Sciatic nerve (tissue), 2 donors: ENCODE data around the gene UNC80. TPM values are rescaled to one million over a fixed set of nuclear protein-coding genes. Genes with fewer than 3 reads are reported as not detected.

ENCODE experiments used
- ATAC-seq: fragments of 200-7000 bp; cut with Tn5 transposase; one replicate; pipeline ENCODE4 v1.9.1; 2020; ENCODE audit warnings: mild to moderate bottlenecking, moderate library complexity
- DNase-seq: peaks from one replicate; pipeline ENCODE4 v3.0.0-alpha.2; 2020; ENCODE audit warnings: low spot score
- intact Hi-C: fragments of 100-400 bp; cut with DNase I; formaldehyde crosslinking; loops from one replicate; pipeline ENCODE4 v1.14.2; 2022
- total RNA-seq: library from RNA; stranded (reverse); fragmentation: NEBNext Ultra II Directional; extraction: Animal tissue kit (Norgen Biotek cat#: 25700); gene quantifications from one replicate; pipeline ENCODE4 v1.2.1, GENCODE V29; 2021
- donor health status: DM: no; HTN: no; CAD: no.
- donor health status: DM: no; HTN: no; CAD: no.

Gene UNC80, protein sequence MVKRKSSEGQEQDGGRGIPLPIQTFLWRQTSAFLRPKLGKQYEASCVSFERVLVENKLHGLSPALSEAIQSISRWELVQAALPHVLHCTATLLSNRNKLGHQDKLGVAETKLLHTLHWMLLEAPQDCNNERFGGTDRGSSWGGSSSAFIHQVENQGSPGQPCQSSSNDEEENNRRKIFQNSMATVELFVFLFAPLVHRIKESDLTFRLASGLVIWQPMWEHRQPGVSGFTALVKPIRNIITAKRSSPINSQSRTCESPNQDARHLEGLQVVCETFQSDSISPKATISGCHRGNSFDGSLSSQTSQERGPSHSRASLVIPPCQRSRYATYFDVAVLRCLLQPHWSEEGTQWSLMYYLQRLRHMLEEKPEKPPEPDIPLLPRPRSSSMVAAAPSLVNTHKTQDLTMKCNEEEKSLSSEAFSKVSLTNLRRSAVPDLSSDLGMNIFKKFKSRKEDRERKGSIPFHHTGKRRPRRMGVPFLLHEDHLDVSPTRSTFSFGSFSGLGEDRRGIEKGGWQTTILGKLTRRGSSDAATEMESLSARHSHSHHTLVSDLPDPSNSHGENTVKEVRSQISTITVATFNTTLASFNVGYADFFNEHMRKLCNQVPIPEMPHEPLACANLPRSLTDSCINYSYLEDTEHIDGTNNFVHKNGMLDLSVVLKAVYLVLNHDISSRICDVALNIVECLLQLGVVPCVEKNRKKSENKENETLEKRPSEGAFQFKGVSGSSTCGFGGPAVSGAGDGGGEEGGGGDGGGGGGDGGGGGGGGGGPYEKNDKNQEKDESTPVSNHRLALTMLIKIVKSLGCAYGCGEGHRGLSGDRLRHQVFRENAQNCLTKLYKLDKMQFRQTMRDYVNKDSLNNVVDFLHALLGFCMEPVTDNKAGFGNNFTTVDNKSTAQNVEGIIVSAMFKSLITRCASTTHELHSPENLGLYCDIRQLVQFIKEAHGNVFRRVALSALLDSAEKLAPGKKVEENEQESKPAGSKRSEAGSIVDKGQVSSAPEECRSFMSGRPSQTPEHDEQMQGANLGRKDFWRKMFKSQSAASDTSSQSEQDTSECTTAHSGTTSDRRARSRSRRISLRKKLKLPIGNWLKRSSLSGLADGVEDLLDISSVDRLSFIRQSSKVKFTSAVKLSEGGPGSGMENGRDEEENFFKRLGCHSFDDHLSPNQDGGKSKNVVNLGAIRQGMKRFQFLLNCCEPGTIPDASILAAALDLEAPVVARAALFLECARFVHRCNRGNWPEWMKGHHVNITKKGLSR (N-terminal part only)
- total RNA-seq, result 0.22 TPM

DNA sequence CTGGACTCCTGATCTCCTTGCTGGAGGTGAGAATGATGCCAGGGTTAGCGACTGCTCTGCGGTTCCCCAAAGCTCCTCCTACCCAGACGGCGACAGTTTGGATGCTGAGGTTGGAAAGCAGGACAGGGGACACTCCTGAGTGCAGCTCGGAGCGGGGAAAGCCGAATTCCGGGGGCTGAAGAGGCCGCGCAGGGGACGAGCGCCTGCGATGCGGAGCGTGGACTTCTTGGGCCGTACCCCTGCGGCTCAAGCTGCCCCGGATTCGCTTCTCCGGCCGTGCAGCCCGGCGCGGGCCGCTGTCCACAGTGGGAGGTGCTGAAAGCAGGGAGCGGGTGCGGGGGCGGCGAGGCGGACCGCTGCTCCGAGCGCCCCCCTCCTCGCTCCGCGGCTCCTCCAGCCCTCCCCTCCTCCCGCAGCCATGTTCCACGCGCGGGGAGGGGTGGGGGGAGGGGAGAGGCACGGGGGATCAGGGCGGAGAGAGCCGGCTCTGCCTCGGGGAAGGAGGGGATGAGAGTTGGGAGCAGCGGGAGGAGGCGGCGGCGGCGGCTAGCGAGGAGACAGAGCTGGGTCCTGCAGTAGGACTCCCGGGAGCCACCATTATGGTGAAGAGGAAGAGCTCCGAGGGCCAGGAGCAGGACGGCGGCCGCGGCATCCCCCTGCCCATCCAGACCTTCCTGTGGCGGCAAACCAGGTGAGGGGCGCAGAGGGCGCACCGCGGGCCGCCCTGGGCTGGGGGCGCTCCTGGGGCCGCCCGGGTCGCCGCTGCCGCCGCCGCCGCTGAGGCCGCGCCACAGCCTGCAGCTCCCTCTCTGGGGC is at the start of gene UNC80:
Gene UNC80, plus strand, starts transcription at position 359 of the 816 bp plus-strand sequence. Its CDS starts 241 bp downstream, at position 600.
- ATAC-seq (peak; percentile 83), DNase-seq (peak; percentile 77)
- intact Hi-C loops, result no loop called here

GRCh38 chr2:209726311-209726710 is 45.3 kb upstream of the UNC80 start:
- DNase-seq, result no peak
- no peak for ATAC-seq
- intact Hi-C loops, result no loop called here

DNA sequence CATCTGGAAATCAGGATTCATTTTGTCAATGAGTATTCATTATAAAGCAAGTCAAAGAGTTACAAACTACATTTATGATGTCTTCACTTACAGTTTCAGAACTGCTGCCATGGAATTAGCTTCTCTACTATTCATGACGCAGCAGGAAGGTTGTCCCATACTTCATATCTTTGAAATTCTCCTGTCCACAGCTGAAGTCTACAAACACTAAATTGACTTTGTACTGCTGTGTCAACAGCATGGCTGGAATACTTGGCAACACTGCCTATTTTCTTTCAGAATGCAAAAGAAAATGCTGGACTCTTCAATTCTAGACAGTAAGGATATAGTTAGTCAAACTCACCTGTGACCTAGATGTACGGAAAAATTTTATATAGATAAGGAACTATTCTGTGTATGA is 44.6 kb upstream of the UNC80 start:
- no peak for ATAC-seq
- no peak for DNase-seq
- intact Hi-C loops, result no loop called here

DNA sequence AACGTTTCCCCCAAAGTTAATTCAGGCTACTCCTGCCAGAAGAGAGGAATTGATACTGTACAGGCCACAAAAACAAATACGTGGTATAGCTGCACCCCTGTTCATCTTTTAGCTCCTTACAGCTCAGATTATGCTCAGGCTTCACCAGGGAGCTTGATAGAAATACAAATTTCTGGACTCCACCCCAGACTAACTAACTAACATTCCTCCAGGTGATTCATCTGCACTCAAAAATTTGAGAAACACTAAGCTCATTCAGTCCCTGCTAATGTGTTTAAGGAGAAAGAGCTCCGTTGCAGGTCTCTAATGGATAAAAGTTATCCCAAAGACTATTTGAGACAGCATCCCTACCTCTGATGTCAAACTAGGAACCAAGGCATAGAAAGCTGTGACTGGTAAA is 36.8 kb upstream of the UNC80 start:
- intact Hi-C loops, result no loop called here
- ATAC-seq, result no peak

GRCh38 chr2:209741953-209742352 is 29.7 kb upstream of the UNC80 start:
- intact Hi-C loops, result no loop called here
- DNase-seq (no peak), ATAC-seq (no peak)

More for the DNA sequence above, 36.8 kb upstream of the UNC80 start:
- no peak for DNase-seq

GRCh38 chr2:209753020-209753419 is 18.6 kb upstream of the UNC80 start:
- intact Hi-C loops, result no loop called here
- no peak for DNase-seq

GRCh38 chr2:209757163-209757562 is 14.5 kb upstream of the UNC80 start:
- ATAC-seq (no peak), DNase-seq (no peak)
- intact Hi-C loops, result no loop called here

More at GRCh38 chr2:209753020-209753419, 18.6 kb upstream of the UNC80 start:
- ATAC-seq, result no peak

- DNase-seq, result no peak
- intact Hi-C loops, result no loop called here
These were observed 10.1 kb upstream of the UNC80 start for GRCh38 chr2:209761566-209761965.

GRCh38 chr2:209762563-209762962 is 9.1 kb upstream of the UNC80 start:
- DNase-seq (no peak), ATAC-seq (no peak)
- intact Hi-C loops, result no loop called here

More at GRCh38 chr2:209761566-209761965, 10.1 kb upstream of the UNC80 start:
- no peak for ATAC-seq

DNA sequence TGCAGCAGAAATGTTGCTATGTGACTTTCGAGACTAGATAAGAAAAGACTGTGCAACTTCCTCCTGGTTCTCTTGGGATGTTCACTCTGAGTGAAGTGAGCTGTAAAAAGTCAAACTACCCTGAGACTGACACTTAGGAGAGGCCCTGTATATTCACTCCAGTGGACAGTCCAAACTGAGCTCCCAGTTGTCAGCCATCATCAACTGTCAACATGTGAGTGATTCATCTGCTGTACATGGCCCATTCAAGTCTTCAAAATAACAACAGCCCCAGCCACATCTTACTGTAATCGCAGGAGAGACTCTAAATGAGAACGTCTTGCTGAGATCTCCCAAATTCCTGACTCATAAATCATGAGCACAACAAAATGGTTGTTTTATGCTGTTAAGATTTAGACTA is 8.5 kb upstream of the UNC80 start:
- DNase-seq, result no peak
- ATAC-seq, result no peak
- intact Hi-C loops, result no loop called here

GRCh38 chr2:209766613-209767012 is 5.0 kb upstream of the UNC80 start:
- ATAC-seq, result no peak
- no peak for DNase-seq
- intact Hi-C loops, result loop anchor here (5.0 kb wide), 1 partner anchor 111 kb away; no protein-coding TSS in a partner anchor

GRCh38 chr2:209767316-209767715 is 4.3 kb upstream of the UNC80 start:
- no peak for DNase-seq
- intact Hi-C loops, result loop anchor here (5.0 kb wide), 1 partner anchor 110 kb away; no protein-coding TSS in a partner anchor
- ATAC-seq, result no peak

DNA sequence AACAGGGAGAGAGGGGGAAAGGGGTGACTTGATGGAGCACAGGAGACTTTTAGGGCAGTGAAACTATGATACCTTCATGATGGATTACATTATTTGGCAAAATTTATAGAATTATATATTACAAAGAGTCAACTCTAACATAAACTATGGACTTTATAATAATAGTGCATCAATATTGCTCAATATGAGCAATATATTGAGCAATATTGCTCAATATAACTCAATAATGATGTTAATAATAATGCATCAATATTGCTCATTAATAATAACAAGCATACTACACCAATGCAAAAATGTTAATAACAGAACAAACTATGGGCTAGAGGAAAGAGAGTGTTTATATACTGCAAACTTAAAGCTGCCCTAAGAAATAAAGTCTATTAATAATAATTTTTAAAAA is 3.1 kb upstream of the UNC80 start:
- intact Hi-C loops, result loop anchor here (5.0 kb wide), 1 partner anchor 109 kb away; no protein-coding TSS in a partner anchor
- no peak for DNase-seq
- no peak for ATAC-seq

- intact Hi-C loops, result no loop called here
- ATAC-seq (no peak), DNase-seq (no peak)
These were observed 656 bp downstream of the UNC80 start for GRCh38 chr2:209772290-209772685.

GRCh38 chr2:209773377-209773776 is 1.7 kb downstream of the UNC80 start:
- ATAC-seq, result no peak
- intact Hi-C loops, result no loop called here
- DNase-seq, result no peak

DNA sequence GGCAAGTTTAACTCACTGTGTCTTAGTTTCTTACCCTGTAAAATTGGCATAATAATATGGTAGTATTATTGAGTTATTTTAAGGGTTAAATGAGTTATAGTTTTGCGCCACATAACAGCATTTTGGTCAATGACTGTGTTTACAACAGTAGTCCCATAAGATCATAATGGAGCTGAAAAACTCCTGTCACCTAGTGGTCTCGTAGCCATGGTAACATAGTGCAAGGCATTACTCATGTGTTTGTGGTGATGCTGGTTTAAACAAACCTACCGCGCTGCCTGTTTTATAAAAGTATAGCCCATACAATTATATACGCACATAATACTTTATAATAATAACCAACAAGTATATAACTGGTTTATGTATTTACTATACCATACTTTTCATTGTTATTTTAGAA is 15.8 kb downstream of the UNC80 start:
- DNase-seq, result no peak
- intact Hi-C loops, result no loop called here
- no peak for ATAC-seq

DNA sequence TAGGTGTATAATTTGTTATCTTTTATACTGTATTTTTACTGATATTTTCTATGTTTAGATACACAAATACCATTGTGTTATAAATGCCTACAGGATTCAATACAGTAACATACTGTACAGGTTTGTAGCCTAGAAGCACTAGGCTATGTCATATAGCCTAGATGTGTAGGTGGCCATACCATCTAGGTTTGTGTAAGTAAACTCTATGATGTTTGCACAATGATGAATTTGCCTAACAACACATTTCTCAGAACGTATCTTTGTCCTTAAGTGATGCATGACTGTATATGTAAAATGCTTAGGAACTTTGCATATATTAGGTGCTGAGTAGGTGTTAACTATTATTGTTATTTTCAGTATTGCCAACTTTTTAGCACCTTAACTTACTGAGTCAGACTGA is 17.3 kb downstream of the UNC80 start:
- ATAC-seq (no peak), DNase-seq (no peak)
- intact Hi-C loops, result no loop called here

DNA sequence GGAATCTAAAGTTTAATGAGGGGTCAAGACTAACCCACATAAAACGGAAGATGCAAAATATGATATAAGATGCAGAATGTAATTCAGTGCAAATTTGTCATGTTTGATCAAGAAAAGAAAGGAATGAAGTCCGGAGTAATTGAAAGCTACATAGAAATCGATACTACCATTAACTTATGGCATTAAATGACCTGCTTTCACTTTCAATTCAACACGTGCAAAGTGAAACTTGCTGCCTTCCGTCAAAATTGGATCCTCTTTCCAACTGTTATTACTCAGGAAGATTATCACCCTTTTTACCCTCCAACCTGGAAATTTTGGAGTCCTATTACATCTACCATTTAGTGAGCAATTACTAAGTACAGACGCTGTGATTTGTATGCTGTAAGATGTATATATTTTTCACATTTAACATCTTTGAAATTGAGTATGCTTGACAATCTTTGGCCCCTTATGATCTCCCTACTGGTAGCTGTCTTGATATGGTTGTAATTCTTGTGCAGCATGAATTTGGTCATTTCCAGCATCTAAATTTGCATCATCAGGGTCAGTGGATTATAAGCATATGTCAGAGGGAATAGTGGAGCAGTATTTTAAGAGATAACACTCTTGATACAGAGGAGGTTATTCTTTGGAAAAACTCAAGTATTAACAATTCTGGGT is 18.6 kb downstream of the UNC80 start:
- ATAC-seq, result no peak
- intact Hi-C loops, result no loop called here
- DNase-seq, result no peak
